IPS-18c (cell line): Measurements from ENCODE around the gene GSTM5.
"Not testable (repeated sequence)": the region's sequence is repeated elsewhere in the genome, so short reads cannot be mapped to it uniquely, and the experiment has no call there.

Experiments used
- H3K4me3 ChIP-seq: 2 replicates; pipeline ENCODE4 v1.7.0; 2013; ENCODE audit warnings: low read depth, mild to moderate bottlenecking, low read length, moderate library complexity; ENCODE audit not compliant: insufficient read depth
- H3K9me3 ChIP-seq: one replicate; pipeline ENCODE4 v1.6.1; 2013; ENCODE audit warnings: mild to moderate bottlenecking, low read length, moderate library complexity; ENCODE audit not compliant: control insufficient read depth, insufficient read depth

The GSTM5 gene

GRCh38 chr1:109719337-109719837 is 7.3 kb downstream of the GSTM5 start:
- Histone ChIP-seq H3K9me3 (no peaks in the 10 kb centered on the region), H3K4me3 (no peak overlapping the region)

- Histone ChIP-seq H3K9me3 (peaks cover 2% of the 10 kb centered on the region), H3K4me3 (no peak overlapping the region)
These were observed 9.0 kb downstream of the GSTM5 start for GRCh38 chr1:109721042-109721441.

DNA sequence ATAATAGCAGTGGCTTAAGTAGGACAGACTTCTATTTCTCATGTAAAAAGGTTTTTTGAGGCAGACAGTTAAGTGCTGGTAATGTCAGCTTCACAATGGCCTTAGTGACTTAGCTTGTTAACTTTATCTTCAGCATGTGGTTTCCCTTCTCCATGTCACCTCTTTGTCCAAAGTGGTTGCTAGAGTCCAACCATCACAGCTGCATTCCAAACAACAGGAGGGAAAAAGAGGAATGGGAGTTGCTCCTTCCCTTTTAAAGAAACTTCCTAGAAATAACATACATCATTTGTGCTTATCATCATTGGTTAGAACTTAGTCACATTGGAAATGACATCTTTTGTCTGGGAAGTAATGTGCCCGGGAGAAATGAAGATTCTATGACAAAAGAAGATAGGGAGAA is 9.9 kb downstream of the GSTM5 start:
- H3K4me3 ChIP-seq, result no peak overlapping the region
- H3K9me3 ChIP-seq, result peaks cover 2% of the 10 kb centered on the region

DNA sequence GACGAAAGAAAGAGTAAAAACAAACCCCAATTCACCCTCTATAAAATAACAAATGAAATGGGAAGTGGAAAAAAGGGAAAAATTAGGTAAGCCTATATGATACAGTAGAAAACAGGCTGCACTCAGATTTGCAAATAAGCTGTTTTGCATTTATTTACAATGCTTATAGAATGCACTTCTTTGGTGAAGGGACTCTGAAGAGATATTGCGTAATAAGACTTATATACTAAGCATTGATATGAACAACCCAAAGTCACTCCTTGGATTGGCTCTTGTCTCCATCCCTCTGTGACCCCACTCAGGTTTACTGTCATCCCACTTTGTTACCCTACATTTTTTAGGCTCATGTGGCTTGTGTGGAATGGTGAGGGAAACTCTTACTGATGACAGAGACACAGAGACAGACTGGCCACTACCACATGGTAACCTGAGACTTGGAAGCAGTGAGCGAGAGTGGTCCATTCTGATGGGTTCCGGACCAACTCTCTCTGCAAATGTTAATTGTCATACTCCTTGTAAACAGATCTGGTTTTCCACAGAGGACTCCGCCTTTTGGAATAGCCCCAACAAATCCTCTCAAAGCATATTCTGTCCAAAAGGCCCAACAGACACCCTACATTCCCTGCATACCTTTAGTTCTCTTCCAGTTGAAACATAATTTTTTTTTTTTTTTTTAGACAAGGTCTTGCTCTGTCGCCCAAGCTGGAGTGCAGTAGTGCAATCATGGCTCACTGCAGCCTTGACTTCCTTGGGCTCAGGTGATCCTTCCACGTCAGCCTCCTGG is 11.0 kb downstream of the GSTM5 start:
- H3K4me3 ChIP-seq, result no peak overlapping the region
- H3K9me3 ChIP-seq, result peaks cover 2% of the 10 kb centered on the region

GRCh38 chr1:109724933-109725332 is 12.9 kb downstream of the GSTM5 start:
- no peak overlapping the region for H3K4me3 ChIP-seq
- H3K9me3 ChIP-seq, result peaks cover 4% of the 10 kb centered on the region

GRCh38 chr1:109725510-109725909 is 13.5 kb downstream of the GSTM5 start:
- no peak overlapping the region for H3K4me3 ChIP-seq
- peaks cover 4% of the 10 kb centered on the region for H3K9me3 ChIP-seq

- peaks cover 4% of the 10 kb centered on the region for H3K9me3 ChIP-seq
- H3K4me3 ChIP-seq, result no peak overlapping the region
These were observed 14.0 kb downstream of the GSTM5 start for GRCh38 chr1:109726007-109726406.

DNA sequence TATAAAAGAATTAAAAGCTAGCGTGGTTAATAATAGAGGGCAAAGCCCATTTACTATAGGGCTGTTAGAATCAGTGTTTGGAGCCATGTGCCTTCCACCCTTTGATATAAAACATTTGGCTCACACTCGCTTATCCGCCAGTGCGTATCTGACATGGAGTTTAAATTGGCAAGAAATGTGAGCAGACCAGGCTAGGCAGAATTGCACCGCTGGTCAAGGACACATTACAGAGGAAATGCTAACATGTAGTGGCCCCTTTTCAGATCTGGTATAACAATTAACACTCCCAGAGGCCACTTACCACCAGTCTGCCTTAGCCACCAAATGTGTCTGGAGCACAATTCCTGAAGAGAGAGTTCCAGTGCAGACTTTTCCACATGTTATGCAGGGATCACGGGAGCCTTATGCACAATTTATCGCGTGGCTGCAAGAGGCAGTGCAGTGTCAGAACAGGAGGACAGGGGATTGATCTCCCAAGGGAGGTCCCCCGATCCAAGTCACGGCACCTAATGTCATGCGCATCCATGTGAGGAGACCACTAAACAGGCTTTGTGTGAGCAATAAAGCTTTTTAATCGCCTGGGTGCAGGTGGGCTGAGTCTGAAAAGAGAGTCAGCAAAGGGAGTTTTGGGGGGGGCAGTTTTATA is 14.8 kb downstream of the GSTM5 start:
- Histone ChIP-seq H3K9me3 (peaks cover 4% of the 10 kb centered on the region), H3K4me3 (no peak overlapping the region)

DNA sequence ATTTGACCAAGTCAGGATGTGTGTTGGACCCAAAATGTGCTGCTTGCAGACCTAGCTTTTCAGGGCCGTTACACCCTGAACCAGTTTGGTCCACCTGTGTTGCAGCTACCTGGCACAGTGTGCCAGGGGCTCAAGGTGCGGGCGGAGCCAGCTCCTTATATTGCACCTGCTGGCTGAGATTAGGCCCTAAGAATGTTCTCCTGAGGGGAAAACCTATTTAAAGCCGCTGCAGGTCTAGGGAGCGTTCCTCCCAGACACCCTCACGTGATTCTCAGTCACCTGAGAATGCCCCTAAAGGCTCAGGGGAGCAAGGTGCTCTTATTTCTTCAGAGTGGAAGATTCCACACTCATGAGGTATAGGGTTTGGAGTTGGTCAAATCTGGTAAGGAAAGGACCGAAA is 16.8 kb downstream of the GSTM5 start:
- Histone ChIP-seq H3K9me3 (peaks cover 4% of the 10 kb centered on the region), H3K4me3 (no peak overlapping the region)

DNA sequence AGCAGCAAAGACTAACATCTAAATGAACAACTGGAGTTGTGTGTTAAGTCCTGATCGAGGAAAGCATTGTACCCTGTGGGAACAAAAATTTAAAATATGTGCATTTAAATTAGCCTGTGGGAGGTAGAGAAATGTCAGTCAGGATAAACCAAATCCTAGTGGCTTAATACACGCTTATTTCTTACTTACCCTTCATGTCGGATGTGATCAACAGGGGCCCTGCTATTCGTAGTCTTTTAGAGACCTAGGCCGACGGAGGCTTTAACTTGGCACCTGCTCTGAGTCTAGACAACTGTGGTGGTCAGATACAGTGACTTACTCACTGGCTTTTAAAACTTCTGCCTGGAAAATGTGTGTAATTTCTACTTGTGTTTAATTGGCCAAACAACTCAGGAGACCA is 18.6 kb downstream of the GSTM5 start:
- Histone ChIP-seq H3K4me3 (no peak overlapping the region), H3K9me3 (peaks cover 2% of the 10 kb centered on the region)

GRCh38 chr1:109732390-109732881 is 20.4 kb downstream of the GSTM5 start:
- Histone ChIP-seq H3K9me3 (peaks cover 2% of the 10 kb centered on the region), H3K4me3 (no peak overlapping the region)

GRCh38 chr1:109733236-109733870 is 21.3 kb downstream of the GSTM5 start:
- Histone ChIP-seq H3K9me3 (peaks cover 2% of the 10 kb centered on the region), H3K4me3 (no peak overlapping the region; the same call in 1 of the 2 replicates)

DNA sequence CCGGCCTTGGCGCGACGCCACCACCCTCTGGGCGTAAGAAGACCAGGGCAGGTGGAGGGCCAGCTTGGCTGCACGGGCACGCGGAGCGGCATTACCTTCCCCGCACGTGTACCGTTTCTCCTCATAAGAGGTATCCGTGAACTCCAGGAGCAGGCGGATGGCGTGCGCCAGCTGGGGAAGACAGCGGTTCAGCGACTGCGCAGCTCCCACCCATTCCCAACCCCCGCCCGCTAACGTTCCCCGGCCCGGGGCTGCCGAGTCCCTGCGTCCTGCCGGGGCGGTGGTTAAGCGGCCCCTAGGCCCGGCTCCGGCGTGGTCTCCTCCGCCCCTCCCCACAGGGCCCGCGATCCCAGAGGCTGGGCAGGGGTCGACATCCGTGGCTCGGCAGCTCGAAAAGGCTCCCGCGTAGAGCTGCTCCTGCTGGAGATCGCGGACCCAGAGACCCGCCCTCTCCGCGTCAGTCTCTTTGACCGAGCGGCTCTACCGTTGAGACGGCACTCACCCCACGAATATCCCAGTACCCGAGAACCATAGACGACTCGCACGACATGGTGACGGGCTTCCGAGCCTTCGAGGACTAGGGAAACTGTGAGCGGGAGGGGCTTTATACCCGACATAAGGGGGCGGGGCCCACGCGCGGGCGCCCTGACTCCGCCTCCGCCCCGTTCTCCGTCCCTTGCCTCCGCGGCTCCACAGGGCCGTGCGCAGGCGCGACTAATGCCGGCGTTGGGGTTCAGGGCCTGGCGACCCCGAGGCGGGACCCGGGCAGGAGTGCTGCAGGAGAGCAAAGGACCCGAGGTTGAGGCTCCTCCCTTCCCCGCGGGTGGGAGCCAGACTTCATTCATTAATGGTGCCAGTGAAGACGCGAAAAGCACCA is 27.9 kb downstream of the GSTM5 start:
- peak overlapping the region; percentile 71 for H3K4me3 ChIP-seq
- no peaks in the 10 kb centered on the region for H3K9me3 ChIP-seq

DNA sequence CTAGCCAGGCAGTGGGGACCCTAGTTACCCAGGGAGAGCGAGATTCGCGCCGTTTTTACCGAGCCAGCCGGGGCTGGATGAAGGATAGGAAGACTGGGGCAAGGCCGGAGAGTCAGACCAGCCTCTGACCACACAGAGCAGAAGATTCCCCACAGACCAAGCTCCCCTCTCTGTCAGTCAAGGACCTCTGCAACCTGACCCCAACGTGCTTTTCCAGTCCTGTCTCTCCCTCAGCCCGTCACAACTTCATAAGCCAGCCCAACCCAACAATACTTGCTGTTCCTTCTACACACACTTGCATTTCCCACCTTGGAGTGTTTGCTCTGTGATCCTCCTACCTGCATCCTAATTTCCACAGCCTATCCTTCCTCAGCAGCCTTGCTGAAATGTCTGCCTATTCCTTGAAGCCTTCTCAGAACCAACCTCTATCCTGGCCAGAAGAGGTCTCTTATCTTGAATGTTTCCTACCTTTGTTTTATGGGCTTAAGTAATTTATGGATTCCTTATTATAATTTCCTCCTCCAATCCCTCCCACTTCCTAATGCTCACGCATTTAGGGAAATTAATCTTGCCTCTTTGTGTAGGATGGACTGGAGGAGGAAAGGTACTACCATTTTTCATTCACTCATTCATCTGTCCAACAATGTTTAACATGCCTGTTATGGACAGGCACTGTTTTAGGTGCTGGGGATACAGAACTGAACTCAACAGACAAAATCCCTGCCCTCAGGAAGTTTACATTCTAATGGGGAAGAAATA is 28.7 kb downstream of the GSTM5 start, which contains the start of gene GSTM3:
GSTM3 (minus strand) TSS at position 424 of the 759 bp plus-strand sequence. CDS start 751 bp downstream, outside the sequence.
- no peaks in the 10 kb centered on the region for H3K9me3 ChIP-seq
- peak within 1 kb of the TSS; percentile 71 for H3K4me3 ChIP-seq

DNA sequence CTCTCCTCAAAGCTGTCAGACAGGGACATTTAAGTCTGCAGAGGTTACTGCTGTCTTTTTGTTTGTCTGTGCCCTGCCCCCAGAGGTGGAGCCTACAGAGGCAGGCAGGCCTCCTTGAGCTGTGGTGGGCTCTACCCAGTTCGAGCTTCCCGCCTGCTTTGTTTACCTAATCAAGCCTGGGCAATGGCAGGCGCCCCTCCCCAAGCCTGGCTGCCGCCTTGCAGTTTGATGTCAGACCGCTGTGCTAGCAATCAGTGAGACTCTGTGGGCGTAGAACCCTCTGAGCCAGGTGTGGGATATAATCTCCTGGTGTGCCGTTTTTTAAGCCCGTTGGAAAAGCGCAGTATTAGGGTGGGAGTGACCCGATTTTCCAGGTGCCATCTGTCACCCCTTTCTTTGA is 36.3 kb downstream of the GSTM5 start:
- H3K4me3 ChIP-seq, H3K9me3 ChIP-seq: not testable (repeated sequence)

DNA sequence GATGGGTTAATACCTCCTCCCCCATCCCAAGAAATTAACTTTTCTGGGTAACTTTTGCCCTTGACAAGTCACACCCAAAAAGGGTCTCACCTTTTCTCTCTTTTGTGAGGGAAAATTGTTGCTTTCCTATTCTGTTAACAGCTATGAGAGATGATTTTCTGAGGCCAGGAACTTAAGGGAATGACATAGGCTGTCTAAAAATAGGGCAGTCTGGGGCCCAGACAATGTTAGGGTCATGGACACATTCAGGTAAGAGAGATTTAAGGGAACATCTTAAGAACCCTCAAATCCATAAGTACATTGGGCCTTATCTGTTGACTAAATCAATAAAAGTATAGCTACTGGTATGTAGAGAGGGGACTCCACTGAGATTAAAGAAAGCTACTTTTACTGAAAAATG is 37.2 kb downstream of the GSTM5 start:
- no peak overlapping the region for H3K4me3 ChIP-seq
- peaks cover 9% of the 10 kb centered on the region for H3K9me3 ChIP-seq
